ENCODE data around the gene MAN1A1.
A peak's percentile ranks its signal among the peaks of the same experiment; 100 is the strongest.

MAN1A1 gene

GRCh38 chr6:119352001-119352400, 2.4 kb upstream of the MAN1A1 start:
- no peak for TF ChIP-seq CTCF (IDR thresholded peaks at IDR 0.05; ENCODE audit: insufficient read depth, low read depth, low read length, missing control alignments)
- no peak overlapping the region for H3K4me3 ChIP-seq (ENCODE audit: low read length)
- no peak for DNase-seq (ENCODE audit: low read depth)

- peak; percentile 57 for TF ChIP-seq CTCF (IDR thresholded peaks at IDR 0.05; ENCODE audit: insufficient read depth, low read depth, low read length, missing control alignments)
- peak; percentile 53 for DNase-seq (ENCODE audit: low read depth)
- no peak overlapping the region for H3K4me3 ChIP-seq (ENCODE audit: low read length)
These were observed 1.4 kb upstream of the MAN1A1 start for GRCh38 chr6:119350952-119351372.

- peak; percentile 37 for DNase-seq (ENCODE audit: low read depth)
- H3K4me3 ChIP-seq (ENCODE audit: low read length) = peak overlapping the region; percentile 63
- no peak for TF ChIP-seq CTCF (IDR thresholded peaks at IDR 0.05; ENCODE audit: insufficient read depth, low read depth, low read length, missing control alignments)
These were observed 816 bp upstream of the MAN1A1 start for GRCh38 chr6:119350202-119350951.

DNA sequence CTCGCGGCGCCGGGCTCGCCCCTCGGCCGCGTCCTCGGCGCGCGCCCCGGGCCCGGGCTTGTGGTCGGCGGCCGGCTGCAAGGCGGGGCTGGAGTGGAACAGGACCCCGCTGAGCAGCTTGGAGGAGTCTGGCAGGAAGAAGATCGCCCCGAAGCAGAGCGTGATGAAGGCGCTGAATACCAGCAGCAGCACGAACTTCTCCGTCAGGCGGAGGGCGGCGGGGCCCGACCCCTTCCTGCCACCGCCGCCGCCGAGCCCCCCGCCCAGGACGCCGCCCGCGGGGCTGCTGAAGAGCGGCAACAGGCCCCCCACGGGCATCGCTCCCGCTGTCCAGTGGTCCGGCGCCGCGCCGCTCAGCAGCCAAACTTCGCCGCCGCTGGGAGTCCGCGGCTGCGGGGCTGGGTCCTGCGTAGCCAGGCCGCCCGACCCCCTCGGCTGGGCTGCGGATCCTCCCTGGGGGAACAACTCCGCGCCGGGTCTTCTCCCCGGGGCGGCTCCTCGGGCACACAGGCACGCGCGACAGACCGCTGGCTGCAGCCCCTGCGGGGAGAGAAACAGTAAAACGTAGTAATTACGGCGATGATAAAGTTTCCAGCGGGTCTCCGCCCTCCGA, 707 bp downstream of the MAN1A1 start:
- H3K4me3 ChIP-seq (ENCODE audit: low read length) = peak overlapping the region; percentile 63
- TF ChIP-seq CTCF (IDR thresholded peaks at IDR 0.05; ENCODE audit: insufficient read depth, low read depth, low read length, missing control alignments) = no peak
- peak; percentile 11 for DNase-seq (ENCODE audit: low read depth)

DNA sequence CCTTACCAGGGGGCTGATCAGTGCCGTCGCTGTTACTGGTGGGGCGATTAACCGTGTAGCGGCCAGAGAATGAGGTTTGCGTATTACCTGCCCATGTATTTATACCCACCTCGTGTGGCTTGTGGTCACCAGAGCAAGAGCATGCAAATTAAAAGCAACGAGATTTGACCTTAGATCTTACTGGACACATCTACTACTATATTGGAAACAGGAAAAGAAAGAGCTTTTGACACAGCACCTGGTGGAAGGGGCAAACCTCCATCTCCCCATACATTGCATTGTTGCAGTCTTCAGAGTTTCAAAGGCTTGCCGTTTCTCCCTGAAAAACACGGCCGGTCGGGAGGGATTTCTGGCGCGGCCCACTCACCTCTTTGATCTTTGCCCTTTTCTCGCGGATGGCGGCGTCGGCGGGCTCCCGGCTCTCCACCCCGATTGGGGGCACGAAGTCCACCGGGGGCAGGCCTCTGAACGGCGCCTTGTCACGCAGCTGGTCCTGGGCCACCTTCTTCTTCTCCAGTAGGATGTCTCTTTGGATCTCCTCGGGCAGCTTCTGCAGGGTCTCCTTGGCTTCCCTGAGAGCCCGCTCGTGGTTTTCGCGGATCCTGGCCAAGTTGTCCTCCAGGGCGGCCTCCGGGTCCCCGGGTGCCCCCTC, 1.3 kb downstream of the MAN1A1 start:
- no peak for DNase-seq (ENCODE audit: low read depth)
- peak overlapping the region; percentile 20 for H3K4me3 ChIP-seq (ENCODE audit: low read length)
- no peak for TF ChIP-seq CTCF (IDR thresholded peaks at IDR 0.05; ENCODE audit: insufficient read depth, low read depth, low read length, missing control alignments)

DNA sequence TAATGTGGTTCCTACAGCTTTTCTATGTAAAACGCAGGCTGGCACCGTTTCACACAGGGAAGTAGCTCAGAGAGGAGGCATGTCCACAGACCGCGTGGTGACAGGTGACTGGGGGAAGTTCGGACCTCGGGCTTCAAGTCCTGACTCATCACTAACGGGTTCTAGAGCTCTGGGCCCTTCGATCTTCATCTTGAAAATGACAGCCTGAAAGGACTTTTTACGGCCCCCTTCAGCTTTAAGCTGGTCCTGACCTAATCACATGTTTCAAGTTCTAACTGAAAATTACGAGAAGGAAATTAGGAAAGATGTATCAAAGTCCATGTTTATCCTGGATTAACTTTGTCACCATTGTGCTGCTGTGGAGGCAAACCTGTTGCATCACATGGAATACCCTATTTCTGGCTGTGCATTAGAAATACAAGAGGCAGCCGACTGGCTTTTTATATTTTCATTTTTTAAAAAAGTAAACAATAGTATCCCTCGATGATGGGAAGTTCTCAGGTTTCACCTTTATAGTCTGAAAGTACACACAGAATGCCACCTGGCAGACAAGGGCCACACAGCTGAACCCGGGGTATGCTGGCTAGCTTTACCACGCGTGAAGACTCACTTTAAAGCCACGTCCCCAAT, 2.0 kb downstream of the MAN1A1 start:
- no peak for DNase-seq (ENCODE audit: low read depth)
- no peak for TF ChIP-seq CTCF (IDR thresholded peaks at IDR 0.05; ENCODE audit: insufficient read depth, low read depth, low read length, missing control alignments)
- no peak overlapping the region for H3K4me3 ChIP-seq (ENCODE audit: low read length)
